ENCODE measurements around the gene DGKB.
A peak's percentile ranks its signal among the peaks of the same experiment; 100 is the strongest.

- no peak for TF ChIP-seq GATA2 (IDR thresholded peaks at IDR 0.05; ENCODE audit: low read depth, low read length)
- peak; percentile 48; the same call in 1 of the 2 replicates for TF ChIP-seq GATA3 (IDR thresholded peaks at IDR 0.05; ENCODE audit: low read depth, low read length)
Observed at GRCh38 chr7:14938181-14938580, 35.6 kb upstream of the DGKB start.
